H9 (cell line): ENCODE results near the gene TM9SF1. TPM values are rescaled to one million over a fixed set of nuclear protein-coding genes. Genes with fewer than 3 reads are reported as not detected.

ENCODE experiments used
- DNase-seq: peaks from one replicate; pipeline ENCODE4 v3.0.0-alpha.2; 2017
- H2AFZ ChIP-seq: one replicate; pipeline ENCODE4 v1.6.1; 2013; ENCODE audit warnings: mild to moderate bottlenecking, low read length, control low read depth, moderate library complexity
- H2AK5ac ChIP-seq: 2 replicates; pipeline ENCODE4 v1.6.1; 2013; ENCODE audit warnings: low read length, control low read depth, mixed read lengths; ENCODE audit not compliant: insufficient read length
- H2BK120ac ChIP-seq: one replicate; pipeline ENCODE4 v1.6.1; 2013; ENCODE audit warnings: low read depth, mild to moderate bottlenecking, low read length, control low read depth, inconsistent platforms; ENCODE audit not compliant: poor library complexity, severe bottlenecking
- H2BK12ac ChIP-seq: 2 replicates; pipeline ENCODE4 v1.6.1; 2013; ENCODE audit warnings: low read length, control low read depth, mixed read lengths, low read depth; ENCODE audit not compliant: insufficient read length
- H2BK15ac ChIP-seq: 2 replicates; pipeline ENCODE4 v1.6.1; 2013; ENCODE audit warnings: low read depth, low read length, control low read depth
- H2BK20ac ChIP-seq: one replicate; pipeline ENCODE4 v1.6.1; 2013; ENCODE audit warnings: low read depth, mild to moderate bottlenecking, low read length, control low read depth, inconsistent platforms; ENCODE audit not compliant: poor library complexity, severe bottlenecking
- H2BK5ac ChIP-seq: 2 replicates; pipeline ENCODE4 v1.6.1; 2013; ENCODE audit warnings: low read length, control low read depth, mixed read lengths; ENCODE audit not compliant: insufficient read length
- H3K14ac ChIP-seq: 2 replicates; pipeline ENCODE4 v1.6.1; 2013; ENCODE audit warnings: low read length, control low read depth; ENCODE audit not compliant: insufficient read depth
- H3K18ac ChIP-seq: 2 replicates; pipeline ENCODE4 v1.6.1; 2013; ENCODE audit warnings: low read depth, mild to moderate bottlenecking, mixed read lengths, low read length, control low read depth; ENCODE audit not compliant: insufficient read length
- H3K23ac ChIP-seq: 2 replicates; pipeline ENCODE4 v1.6.1; 2013; ENCODE audit warnings: low read length, control low read depth, mixed read lengths, low read depth; ENCODE audit not compliant: insufficient read length
- H3K23me2 ChIP-seq: 2 replicates; pipeline ENCODE4 v1.6.1; 2013; ENCODE audit warnings: low read depth, mild to moderate bottlenecking, mixed read lengths, low read length, control low read depth; ENCODE audit not compliant: insufficient read length, poor library complexity, severe bottlenecking
- H3K27ac ChIP-seq: 2 replicates; pipeline ENCODE4 v1.5.1; 2013; ENCODE audit warnings: low read length, control low read depth, mixed read lengths, low read depth; ENCODE audit not compliant: insufficient read length
- H3K27me3 ChIP-seq: 2 replicates; pipeline ENCODE4 v1.6.1; 2013; ENCODE audit warnings: low read length, control low read depth, inconsistent platforms; ENCODE audit not compliant: insufficient read depth
- H3K4ac ChIP-seq: 2 replicates; pipeline ENCODE4 v1.6.1; 2013; ENCODE audit warnings: low read depth, mild to moderate bottlenecking, control low read depth, inconsistent platforms, low read length, moderate library complexity
- H3K4me1 ChIP-seq: 2 replicates; pipeline ENCODE4 v1.6.1; 2013; ENCODE audit warnings: low read length, control low read depth, inconsistent platforms; ENCODE audit not compliant: insufficient read depth
- H3K4me2 ChIP-seq: 2 replicates; pipeline ENCODE4 v1.6.1; 2013; ENCODE audit warnings: low read length, control low read depth, mixed read lengths; ENCODE audit not compliant: insufficient read length, insufficient read depth
- H3K56ac ChIP-seq: 2 replicates; pipeline ENCODE4 v1.6.1; 2013; ENCODE audit warnings: low read depth, mild to moderate bottlenecking, mixed read lengths, low read length, control low read depth; ENCODE audit not compliant: insufficient read length
- H3K79me1 ChIP-seq: 2 replicates; pipeline ENCODE4 v1.6.1; 2013; ENCODE audit warnings: low read depth, mild to moderate bottlenecking, moderate library complexity, low read length, control low read depth, inconsistent platforms; ENCODE audit not compliant: insufficient read depth, poor library complexity, severe bottlenecking
- H3K79me2 ChIP-seq: 2 replicates; pipeline ENCODE4 v1.6.1; 2013; ENCODE audit warnings: low read length, control low read depth, inconsistent platforms; ENCODE audit not compliant: insufficient read depth
- H3K9ac ChIP-seq: 2 replicates; pipeline ENCODE4 v1.6.1; 2013; ENCODE audit warnings: low read length, control low read depth, mixed read lengths; ENCODE audit not compliant: insufficient read length; ENCODE audit errors: extremely low read depth
- H3K9me3 ChIP-seq: one replicate; pipeline ENCODE4 v1.6.1; 2013; ENCODE audit warnings: low read depth, low read length, inconsistent platforms; ENCODE audit not compliant: control insufficient read depth
- H3T11ph ChIP-seq: one replicate; pipeline ENCODE4 v1.6.1; 2013; ENCODE audit warnings: mild to moderate bottlenecking, low read length, control low read depth, inconsistent platforms
- H4K20me1 ChIP-seq: one replicate; pipeline ENCODE4 v1.6.1; 2013; ENCODE audit not compliant: control insufficient read depth, insufficient read length, insufficient read depth
- H4K5ac ChIP-seq: 2 replicates; pipeline ENCODE4 v1.6.1; 2013; ENCODE audit warnings: low read depth, mild to moderate bottlenecking, mixed read lengths, low read length, control low read depth; ENCODE audit not compliant: insufficient read length
- H4K8ac ChIP-seq: replicated peaks from 2 replicates; pipeline ENCODE4 v1.6.1; 2013; ENCODE audit warnings: low read length, control low read depth, mixed read lengths, low read depth; ENCODE audit not compliant: insufficient read length
- H4K91ac ChIP-seq: 2 replicates; pipeline ENCODE4 v1.6.1; 2013; ENCODE audit warnings: low read depth, mild to moderate bottlenecking, moderate library complexity, mixed read lengths, low read length, control low read depth; ENCODE audit not compliant: insufficient read length
- H3K27ac Mint-ChIP-seq, 3 experiments: 2 replicates in 2 of 3; 3 replicates in 1 of 3; pipeline ENCODE4 v1.8.0; 2020 to 2021; ENCODE audit warnings: mixed read lengths in 3 of 3, mild to moderate bottlenecking in 1 of 3, moderate library complexity in 1 of 3
- H3K27me3 Mint-ChIP-seq: 2 replicates; pipeline ENCODE4 v1.8.0; 2021; ENCODE audit warnings: low read depth, mild to moderate bottlenecking, moderate library complexity, mixed read lengths
- H3K36me3 Mint-ChIP-seq, 3 experiments: 2 replicates in 2 of 3; 3 replicates in 1 of 3; pipeline ENCODE4 v1.8.0; 2020 to 2021; ENCODE audit warnings: low read depth in 3 of 3, mixed read lengths in 3 of 3; ENCODE audit not compliant: insufficient read depth in 1 of 3
- H3K4me1 Mint-ChIP-seq, 2 experiments: 2 replicates each; pipeline ENCODE4 v1.8.0; 2020; ENCODE audit warnings: mixed read lengths in 2 of 2
- H3K4me3 Mint-ChIP-seq, 2 experiments: 2 replicates in 1 of 2; 3 replicates in 1 of 2; pipeline ENCODE4 v1.8.0; 2020 to 2021; ENCODE audit warnings: mild to moderate bottlenecking in 2 of 2, mixed read lengths in 2 of 2, moderate library complexity in 1 of 2
- H3K9me3 Mint-ChIP-seq, 2 experiments: 2 replicates in 1 of 2; 3 replicates in 1 of 2; pipeline ENCODE4 v1.8.0; 2020; ENCODE audit warnings: mild to moderate bottlenecking in 2 of 2, mixed read lengths in 2 of 2, moderate library complexity in 1 of 2
- WGBS: extraction: QIAGEN DNeasy Blood & Tissue Kit; methylation state at CpG from one replicate; pipeline ENCODE4 v1.1.7; 2013; ENCODE audit warnings: missing lambda C conversion rate, low lambda C conversion rate, mixed read lengths; ENCODE audit not compliant: insufficient read length; ENCODE audit errors: extremely low coverage; 5-methylcytosine and 5-hydroxymethylcytosine counted together
- total RNA-seq: library from RNA; stranded (reverse); gene quantifications from 2 replicates; pipeline ENCODE4 v1.2.1, GENCODE V29; 2021
- TF ChIP-seq, protein P1 (sequence below): fragments of 200-600 bp; sonication (generic); conservative IDR thresholded peaks from 3 replicates; pipeline ENCODE4 v1.8.0; 2021; ENCODE audit warnings: antibody characterized with exemption, mild to moderate bottlenecking

Gene TM9SF1
- total RNA-seq, 1 experiment from 2014 or later, result 31.6 TPM

DNA sequence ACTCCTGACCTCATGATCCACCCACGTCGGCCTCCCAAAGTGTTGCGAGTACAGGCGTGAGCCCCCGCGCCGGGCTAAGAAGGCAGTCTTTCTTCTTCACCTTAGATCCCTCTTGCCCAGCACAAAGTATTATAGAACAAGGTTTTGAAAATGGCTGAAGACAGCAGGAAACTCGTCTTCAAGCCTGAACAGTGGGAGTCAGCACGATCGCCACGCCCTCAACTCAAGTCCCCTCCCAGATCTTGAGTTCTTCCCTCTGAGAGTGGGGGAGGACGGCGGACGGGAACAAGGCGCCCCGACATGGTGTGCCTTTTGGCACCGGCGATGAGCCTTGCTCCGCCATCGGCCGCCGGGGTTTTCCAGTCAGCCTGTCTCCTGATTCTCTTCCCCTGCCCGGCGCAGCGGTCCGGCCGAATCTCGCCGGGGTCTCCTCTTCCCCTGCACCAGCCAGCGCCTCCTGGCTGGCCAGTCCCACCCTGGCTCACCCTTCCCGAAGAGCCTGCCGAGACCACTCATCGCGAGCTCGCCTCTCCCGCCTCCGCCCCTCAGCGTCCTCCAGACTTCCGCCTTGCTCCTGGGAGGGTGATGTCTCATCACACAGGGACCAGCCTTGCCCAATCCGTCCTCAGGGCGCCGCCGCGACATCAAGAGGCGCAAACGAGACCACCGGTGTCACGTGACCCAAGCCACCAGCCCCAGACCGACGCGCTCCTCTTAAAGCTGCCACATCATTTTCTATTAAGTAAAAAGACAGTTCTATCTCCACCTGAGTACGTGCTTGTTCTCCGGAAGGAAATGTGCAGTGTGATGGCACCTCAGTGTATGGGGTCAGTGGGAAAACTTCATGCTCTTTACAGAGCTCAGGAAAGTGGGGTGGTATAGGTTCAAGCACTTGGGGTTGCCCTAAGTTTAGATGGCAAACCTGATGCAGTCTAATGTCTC is 18.0 kb upstream of the TM9SF1 start, which contains the start of gene CHMP4A:
Gene CHMP4A, minus strand, starts transcription at position 565 of the 942 bp plus-strand sequence. Its CDS starts 49 bp downstream, at position 516.
- H3K9me3 Mint-ChIP-seq, result no peaks in the 10 kb centered on the region; a peak in 1 of 5 replicates
- Histone ChIP-seq H3K79me1 (no peaks in the 10 kb centered on the region), H3K4me1 (no peaks in the 10 kb centered on the region), H3K14ac (peak within 1 kb of the TSS; percentile 94), H4K91ac (no peak within 1 kb of the TSS), H3K27me3 (no peaks in the 10 kb centered on the region), H3K9ac (peak within 1 kb of the TSS; percentile 93), H2BK20ac (no peak within 1 kb of the TSS), H3K79me2 (no peaks in the 10 kb centered on the region), H3K23me2 (peaks cover 11% of the 10 kb centered on the region), H2BK5ac (peak within 1 kb of the TSS; percentile 61), H3K23ac (no peak within 1 kb of the TSS), H3K56ac (peak within 1 kb of the TSS; percentile 60), H3K18ac (peak within 1 kb of the TSS; percentile 93), H2BK15ac (no peak within 1 kb of the TSS), H4K20me1 (no peaks in the 10 kb centered on the region), H2AK5ac (no peak within 1 kb of the TSS), H2BK12ac (no peak within 1 kb of the TSS), H3K4me2 (peak within 1 kb of the TSS; percentile 67), H4K5ac (no peak within 1 kb of the TSS), H3K9me3 (no peaks in the 10 kb centered on the region), H3K4ac (peak within 1 kb of the TSS; percentile 49; the same call in 1 of the 2 replicates), H3K27ac (peak within 1 kb of the TSS; percentile 41), H2AFZ (no peak within 1 kb of the TSS), H4K8ac (no peak within 1 kb of the TSS), H3T11ph (no peak within 1 kb of the TSS), H2BK120ac (peak within 1 kb of the TSS; percentile 63)
- TF ChIP-seq, protein P1, sequence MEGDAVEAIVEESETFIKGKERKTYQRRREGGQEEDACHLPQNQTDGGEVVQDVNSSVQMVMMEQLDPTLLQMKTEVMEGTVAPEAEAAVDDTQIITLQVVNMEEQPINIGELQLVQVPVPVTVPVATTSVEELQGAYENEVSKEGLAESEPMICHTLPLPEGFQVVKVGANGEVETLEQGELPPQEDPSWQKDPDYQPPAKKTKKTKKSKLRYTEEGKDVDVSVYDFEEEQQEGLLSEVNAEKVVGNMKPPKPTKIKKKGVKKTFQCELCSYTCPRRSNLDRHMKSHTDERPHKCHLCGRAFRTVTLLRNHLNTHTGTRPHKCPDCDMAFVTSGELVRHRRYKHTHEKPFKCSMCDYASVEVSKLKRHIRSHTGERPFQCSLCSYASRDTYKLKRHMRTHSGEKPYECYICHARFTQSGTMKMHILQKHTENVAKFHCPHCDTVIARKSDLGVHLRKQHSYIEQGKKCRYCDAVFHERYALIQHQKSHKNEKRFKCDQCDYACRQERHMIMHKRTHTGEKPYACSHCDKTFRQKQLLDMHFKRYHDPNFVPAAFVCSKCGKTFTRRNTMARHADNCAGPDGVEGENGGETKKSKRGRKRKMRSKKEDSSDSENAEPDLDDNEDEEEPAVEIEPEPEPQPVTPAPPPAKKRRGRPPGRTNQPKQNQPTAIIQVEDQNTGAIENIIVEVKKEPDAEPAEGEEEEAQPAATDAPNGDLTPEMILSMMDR, result peak; percentile 27; the same call in 1 of the 3 replicates
- H3K27me3 Mint-ChIP-seq, result no peaks in the 10 kb centered on the region; the same call in 1 of the 2 replicates
- peak within 1 kb of the TSS; percentile 88 to 100 (median 100) for H3K27ac Mint-ChIP-seq
- peak within 1 kb of the TSS; percentile 91 to 96 for H3K4me3 Mint-ChIP-seq
- peaks cover 18 to 26% of the 10 kb centered on the region in 2 experiments for H3K4me1 Mint-ChIP-seq
- no CpG with 5 or more reads among the region's 53 CpGs for WGBS
- peaks cover 13 to 43% (median 32%) of the 10 kb centered on the region in 3 experiments; a peak in 6 of 7 replicates for H3K36me3 Mint-ChIP-seq
- peak; percentile 99 for DNase-seq
